GM23338 (cell line): Measurements from ENCODE around the gene TRAF7. TPM values are rescaled to one million over a fixed set of nuclear protein-coding genes. Genes with fewer than 3 reads are reported as not detected.
A peak's percentile ranks its signal among the peaks of the same experiment; 100 is the strongest.

ENCODE experiments used
- ATAC-seq: fragments of 200-7000 bp; cut with Tn5 transposase; 3 replicates; pipeline ENCODE4 v1.9.1; 2020
- DNase-seq: peaks from one replicate; pipeline ENCODE4 v3.0.0-alpha.2; 2015; ENCODE audit warnings: low spot score
- H2AFZ ChIP-seq: fragments of 200-600 bp; sonication (generic); 2 replicates; pipeline ENCODE4 v1.8.0; 2016; ENCODE audit warnings: antibody characterized with exemption, mild to moderate bottlenecking, moderate library complexity
- H3F3A ChIP-seq: fragments of 200-600 bp; sonication (generic); replicated peaks from 2 replicates; pipeline ENCODE4 v1.8.0; 2017; ENCODE audit warnings: antibody characterized with exemption, mixed run types, low read depth
- H3K27ac ChIP-seq: fragments of 200-600 bp; sonication (generic); 2 replicates; pipeline ENCODE4 v1.6.1; 2016; ENCODE audit warnings: low read depth
- H3K27me3 ChIP-seq: fragments of 200-600 bp; sonication (generic); 2 replicates; pipeline ENCODE4 v1.8.0; 2016; ENCODE audit warnings: mild to moderate bottlenecking, mixed run types, moderate library complexity; ENCODE audit not compliant: insufficient read depth
- H3K36me3 ChIP-seq: fragments of 200-600 bp; sonication (generic); 2 replicates; pipeline ENCODE4 v1.8.0; 2016; ENCODE audit warnings: mild to moderate bottlenecking; ENCODE audit not compliant: insufficient read depth
- H3K4me1 ChIP-seq: fragments of 200-600 bp; sonication (generic); 2 replicates; pipeline ENCODE4 v1.8.0; 2016; ENCODE audit warnings: mild to moderate bottlenecking, moderate library complexity; ENCODE audit not compliant: insufficient read depth
- H3K4me2 ChIP-seq: fragments of 200-600 bp; sonication (generic); 2 replicates; pipeline ENCODE4 v1.7.1; 2017; ENCODE audit warnings: mixed run types
- H3K4me3 ChIP-seq: fragments of 200-600 bp; sonication (generic); 2 replicates; pipeline ENCODE4 v1.6.1; 2016; ENCODE audit warnings: mixed run types
- H3K79me2 ChIP-seq: fragments of 200-600 bp; sonication (generic); replicated peaks from 2 replicates; pipeline ENCODE4 v1.8.0; 2017; ENCODE audit warnings: mild to moderate bottlenecking; ENCODE audit not compliant: insufficient read depth
- H3K9me2 ChIP-seq: fragments of 200-600 bp; sonication (generic); 2 replicates; pipeline ENCODE4 v1.8.0; 2017; ENCODE audit not compliant: insufficient read depth
- H4K20me1 ChIP-seq: fragments of 200-600 bp; sonication (generic); replicated peaks from 2 replicates; pipeline ENCODE4 v1.8.0; 2017; ENCODE audit warnings: mild to moderate bottlenecking; ENCODE audit not compliant: insufficient read depth
- H3K27ac Mint-ChIP-seq: 2 replicates; pipeline ENCODE4 v1.8.0; 2020; ENCODE audit warnings: inconsistent platforms, mild to moderate bottlenecking, moderate library complexity, mixed read lengths
- H3K27me3 Mint-ChIP-seq: 3 replicates; pipeline ENCODE4 v1.8.0; 2022; ENCODE audit warnings: low read depth, mild to moderate bottlenecking, moderate library complexity, mixed read lengths, inconsistent platforms; ENCODE audit not compliant: insufficient read depth, poor library complexity
- H3K36me3 Mint-ChIP-seq: 3 replicates; pipeline ENCODE4 v1.8.0; 2021; ENCODE audit warnings: low read depth, mild to moderate bottlenecking, inconsistent platforms, moderate library complexity, mixed read lengths
- H3K4me1 Mint-ChIP-seq: 3 replicates; pipeline ENCODE4 v1.8.0; 2020; ENCODE audit warnings: mild to moderate bottlenecking, inconsistent platforms, mixed read lengths
- H3K4me3 Mint-ChIP-seq: 3 replicates; pipeline ENCODE4 v1.8.0; 2021; ENCODE audit warnings: moderate library complexity, mild to moderate bottlenecking, inconsistent platforms, mixed read lengths
- H3K9me3 Mint-ChIP-seq: 3 replicates; pipeline ENCODE4 v1.8.0; 2020; ENCODE audit warnings: moderate library complexity, mild to moderate bottlenecking, inconsistent platforms, mixed read lengths
- CREB1 ChIP-seq: fragments of 250-450 bp; sonication (Bioruptor Pico); IDR thresholded peaks from 2 replicates; pipeline ENCODE4 v1.5.0; 2020; ENCODE audit warnings: low read depth, mild to moderate bottlenecking, moderate library complexity
- EZH2 ChIP-seq: fragments of 200-600 bp; sonication (generic); IDR thresholded peaks from one replicate; pipeline ENCODE4 v1.8.0; 2017; ENCODE audit warnings: antibody characterized with exemption, mild to moderate bottlenecking, low read depth; ENCODE audit not compliant: unreplicated experiment
- EZH2phosphoT487 ChIP-seq: fragments of 200-600 bp; sonication (generic); IDR thresholded peaks from one replicate; pipeline ENCODE4 v1.8.1; 2018; ENCODE audit warnings: antibody characterized with exemption; ENCODE audit not compliant: unreplicated experiment
- JUNB ChIP-seq: IDR thresholded peaks from one replicate; pipeline ENCODE4 v1.6.1; 2016; ENCODE audit warnings: antibody characterized with exemption; ENCODE audit not compliant: unreplicated experiment
- NANOG ChIP-seq: IDR thresholded peaks from 2 replicates; pipeline ENCODE4 v1.6.1; 2016; ENCODE audit warnings: antibody characterized with exemption, borderline replicate concordance
- POLR2AphosphoS5 ChIP-seq: IDR thresholded peaks from 2 replicates; pipeline ENCODE4 v1.6.1; 2016; ENCODE audit warnings: antibody characterized with exemption, low read depth
- STAT1 ChIP-seq: IDR thresholded peaks from one replicate; pipeline ENCODE4 v1.6.1; 2016; ENCODE audit warnings: antibody characterized with exemption; ENCODE audit not compliant: unreplicated experiment
- ZNF114 ChIP-seq: fragments of 250-450 bp; sonication (Bioruptor Pico); IDR thresholded peaks from 2 replicates; pipeline ENCODE4 v1.5.0; 2020; ENCODE audit warnings: mild to moderate bottlenecking, moderate library complexity
- ZNF331 ChIP-seq: fragments of 250-450 bp; sonication (Bioruptor Pico); IDR thresholded peaks from 2 replicates; pipeline ENCODE4 v1.5.0; 2020; ENCODE audit warnings: low read depth, mild to moderate bottlenecking, moderate library complexity
- polyA plus RNA-seq: library from polyadenylated mRNA; unstranded; fragments of >200 nt; fragmentation: Nextera tagmentation; extraction: Ambion mirVana; gene quantifications from 2 replicates; pipeline ENCODE4 v1.2.1, GENCODE V29; 2016
- total RNA-seq: library from RNA; depleted of rRNA; stranded (reverse); fragments of >200 nt; shearing (Covaris generic); gene quantifications from 2 replicates; pipeline ENCODE4 v1.2.3, GENCODE V29; 2014
- TF ChIP-seq, protein P1 (sequence below), 2 experiments: fragments of 200-600 bp in 1 of 2; sonication (generic) in 1 of 2; conservative IDR thresholded peaks; 2 replicates each; pipeline versions ENCODE4 v1.5.1 to v1.6.1; 2016 to 2017; ENCODE audit warnings: antibody characterized with exemption in 2 of 2, low read depth in 2 of 2, mild to moderate bottlenecking in 2 of 2, moderate library complexity in 1 of 2
- TF ChIP-seq, protein P2 (sequence below): IDR thresholded peaks from 2 replicates; pipeline ENCODE4 v1.6.1; 2016; ENCODE audit warnings: antibody characterized with exemption
- TF ChIP-seq, protein P3 (sequence below): IDR thresholded peaks from one replicate; pipeline ENCODE4 v1.6.1; 2018; ENCODE audit warnings: antibody characterized with exemption; ENCODE audit not compliant: unreplicated experiment

Gene TRAF7
- total and polyA plus RNA-seq, 2 experiments from 2014 or later = 36.4 to 133 TPM

DNA sequence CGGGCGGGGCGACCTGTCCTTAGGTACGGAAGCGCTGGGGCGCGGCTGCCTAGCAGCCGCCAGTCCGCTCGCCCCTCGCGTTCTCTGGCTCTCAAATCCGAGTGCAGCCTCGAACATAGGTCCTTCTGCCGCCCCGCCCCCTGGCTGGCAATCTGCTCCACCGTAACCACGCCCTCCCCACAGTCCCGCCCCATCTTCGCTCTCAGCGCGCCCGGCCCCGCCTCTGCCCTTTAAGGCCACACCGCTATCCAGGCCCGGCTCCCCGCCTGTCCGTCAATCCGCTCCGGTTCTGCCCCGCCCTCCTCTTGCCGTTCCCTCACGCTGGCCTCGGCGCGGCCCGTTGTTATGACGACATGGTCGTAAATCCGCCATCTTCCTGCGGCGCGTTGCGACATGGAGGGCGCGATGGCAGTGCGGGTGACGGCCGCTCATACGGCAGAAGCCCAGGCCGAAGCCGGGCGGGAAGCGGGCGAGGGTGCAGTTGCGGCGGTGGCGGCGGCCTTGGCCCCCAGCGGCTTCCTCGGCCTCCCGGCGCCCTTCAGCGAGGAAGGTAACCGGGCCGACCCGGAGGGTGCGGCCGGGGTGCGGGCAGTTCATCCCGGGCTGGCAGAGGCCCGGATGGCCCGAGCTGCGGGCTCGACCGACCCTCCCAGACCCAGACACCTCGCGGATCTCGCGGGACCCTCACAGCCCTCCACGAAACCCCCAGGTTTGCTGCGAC, 67.8 kb downstream of the TRAF7 start, which contains the start of gene E4F1 (continued):
- TF ChIP-seq ZNF114 (CRISPR knock-in tag) (no peak), EZH2 (no peak), JUNB (no peak), EZH2phosphoT487 (no peak)
- TF ChIP-seq, protein P1, sequence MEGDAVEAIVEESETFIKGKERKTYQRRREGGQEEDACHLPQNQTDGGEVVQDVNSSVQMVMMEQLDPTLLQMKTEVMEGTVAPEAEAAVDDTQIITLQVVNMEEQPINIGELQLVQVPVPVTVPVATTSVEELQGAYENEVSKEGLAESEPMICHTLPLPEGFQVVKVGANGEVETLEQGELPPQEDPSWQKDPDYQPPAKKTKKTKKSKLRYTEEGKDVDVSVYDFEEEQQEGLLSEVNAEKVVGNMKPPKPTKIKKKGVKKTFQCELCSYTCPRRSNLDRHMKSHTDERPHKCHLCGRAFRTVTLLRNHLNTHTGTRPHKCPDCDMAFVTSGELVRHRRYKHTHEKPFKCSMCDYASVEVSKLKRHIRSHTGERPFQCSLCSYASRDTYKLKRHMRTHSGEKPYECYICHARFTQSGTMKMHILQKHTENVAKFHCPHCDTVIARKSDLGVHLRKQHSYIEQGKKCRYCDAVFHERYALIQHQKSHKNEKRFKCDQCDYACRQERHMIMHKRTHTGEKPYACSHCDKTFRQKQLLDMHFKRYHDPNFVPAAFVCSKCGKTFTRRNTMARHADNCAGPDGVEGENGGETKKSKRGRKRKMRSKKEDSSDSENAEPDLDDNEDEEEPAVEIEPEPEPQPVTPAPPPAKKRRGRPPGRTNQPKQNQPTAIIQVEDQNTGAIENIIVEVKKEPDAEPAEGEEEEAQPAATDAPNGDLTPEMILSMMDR (conservative IDR thresholded peaks at IDR 0.05; ENCODE audit: low read depth in 2 of 2) = no peak

DNA sequence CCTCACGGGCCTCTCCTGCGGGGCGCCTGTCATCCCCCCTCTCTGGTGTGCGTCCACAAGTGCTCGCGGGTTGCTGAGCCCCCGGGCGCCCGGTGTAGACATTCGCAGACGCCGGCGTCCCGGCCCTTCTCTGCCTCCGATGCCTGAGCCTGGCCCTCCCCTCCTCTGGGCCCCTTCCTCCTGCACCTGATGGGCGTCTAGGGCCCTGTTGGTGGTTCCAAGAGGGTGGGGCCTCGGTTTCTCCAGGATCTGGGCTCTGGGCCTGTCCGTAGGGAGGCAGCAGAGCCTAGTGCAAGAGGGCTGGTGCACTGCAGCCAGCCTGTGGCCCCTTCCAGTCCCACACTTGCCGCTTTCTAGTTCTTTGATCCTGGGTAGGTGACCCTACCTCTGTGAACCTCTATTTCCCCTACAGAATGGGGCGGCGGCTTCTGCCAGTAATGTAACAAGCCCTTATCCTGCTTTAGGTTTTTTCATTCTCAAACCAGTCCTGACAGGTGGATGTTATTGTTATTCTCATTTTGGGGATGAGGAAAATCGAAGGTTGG, 68.4 kb downstream of the TRAF7 start:
- Mint-ChIP-seq H3K4me3 (peak overlapping the region; percentile 78), H3K9me3 (no peaks in the 10 kb centered on the region), H3K36me3 (no peaks in the 10 kb centered on the region), H3K27ac (peak overlapping the region; percentile 18; the same call in 1 of the 2 replicates), H3K27me3 (peaks cover 13% of the 10 kb centered on the region), H3K4me1 (no peaks in the 10 kb centered on the region; the same call in 2 of the 3 replicates)
- Histone ChIP-seq H3K36me3 (no peaks in the 10 kb centered on the region), H3K27ac (peak overlapping the region; percentile 81; the same call in 1 of the 2 replicates), H3K27me3 (no peaks in the 10 kb centered on the region), H2AFZ (peak overlapping the region; percentile 85), H3F3A (peaks cover 5% of the 10 kb centered on the region; the same call in 1 of the 2 replicates), H3K4me3 (peak overlapping the region; percentile 98), H3K79me2 (peaks cover 44% of the 10 kb centered on the region), H3K4me2 (peak overlapping the region; percentile 94), H4K20me1 (peaks cover 5% of the 10 kb centered on the region), H3K4me1 (no peaks in the 10 kb centered on the region; the same call in 1 of the 2 replicates), H3K9me2 (no peaks in the 10 kb centered on the region)
- TF ChIP-seq EZH2 (no peak), EZH2phosphoT487 (no peak)
- ATAC-seq (peak; percentile 54), DNase-seq (peak; percentile 59)

DNA sequence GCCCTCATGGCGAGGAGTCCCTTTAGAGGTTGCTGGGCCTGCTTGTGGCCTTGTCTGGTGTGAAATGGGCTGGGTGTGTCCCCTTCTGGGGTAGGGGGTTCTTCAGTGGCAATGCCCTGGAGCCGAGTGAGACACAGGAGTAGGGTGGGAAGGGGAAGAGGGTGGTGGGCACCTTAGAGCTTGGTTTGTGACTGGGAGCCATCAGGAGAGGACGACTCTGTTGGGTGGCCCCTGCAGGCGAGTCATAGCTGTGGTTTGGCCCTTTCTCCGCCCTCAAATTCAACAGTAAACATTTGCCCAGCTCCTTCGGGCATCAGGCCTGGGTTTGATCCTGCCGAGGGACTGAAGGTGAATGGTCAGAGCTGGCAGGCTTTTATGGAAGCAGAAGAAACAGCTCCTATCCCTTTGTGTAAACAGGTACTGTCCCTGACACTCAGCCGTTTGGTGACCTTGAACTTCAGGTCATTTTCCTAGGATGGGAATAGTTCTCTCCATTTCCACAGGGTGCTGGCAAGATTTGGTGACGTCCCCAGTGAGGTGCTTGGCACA, 70.7 kb downstream of the TRAF7 start:
- H3K79me2 ChIP-seq = peaks cover 44% of the 10 kb centered on the region
- H3K36me3 Mint-ChIP-seq = peaks cover 6% of the 10 kb centered on the region; the same call in 2 of the 3 replicates
- peaks cover 5% of the 10 kb centered on the region; the same call in 1 of the 2 replicates for H3F3A ChIP-seq
- ATAC-seq (no peak), DNase-seq (no peak)
- H2AFZ ChIP-seq = no peak overlapping the region
- H3K4me1 Mint-ChIP-seq = no peaks in the 10 kb centered on the region; the same call in 2 of the 3 replicates
- H3K9me2 ChIP-seq = no peaks in the 10 kb centered on the region
- H3K4me3 Mint-ChIP-seq = peak overlapping the region; percentile 27; the same call in 1 of the 3 replicates
- H3K27me3 ChIP-seq = no peaks in the 10 kb centered on the region
- H4K20me1 ChIP-seq = peaks cover 5% of the 10 kb centered on the region
- H3K4me3 ChIP-seq = no peak overlapping the region
- no peaks in the 10 kb centered on the region for H3K36me3 ChIP-seq
- no peak overlapping the region for H3K27ac ChIP-seq
- no peak overlapping the region for H3K4me2 ChIP-seq
- H3K27me3 Mint-ChIP-seq = peaks cover 14% of the 10 kb centered on the region
- H3K9me3 Mint-ChIP-seq = no peaks in the 10 kb centered on the region
- no peaks in the 10 kb centered on the region; the same call in 1 of the 2 replicates for H3K4me1 ChIP-seq
- no peak overlapping the region; the same call in 1 of the 2 replicates for H3K27ac Mint-ChIP-seq
- TF ChIP-seq, protein P2, sequence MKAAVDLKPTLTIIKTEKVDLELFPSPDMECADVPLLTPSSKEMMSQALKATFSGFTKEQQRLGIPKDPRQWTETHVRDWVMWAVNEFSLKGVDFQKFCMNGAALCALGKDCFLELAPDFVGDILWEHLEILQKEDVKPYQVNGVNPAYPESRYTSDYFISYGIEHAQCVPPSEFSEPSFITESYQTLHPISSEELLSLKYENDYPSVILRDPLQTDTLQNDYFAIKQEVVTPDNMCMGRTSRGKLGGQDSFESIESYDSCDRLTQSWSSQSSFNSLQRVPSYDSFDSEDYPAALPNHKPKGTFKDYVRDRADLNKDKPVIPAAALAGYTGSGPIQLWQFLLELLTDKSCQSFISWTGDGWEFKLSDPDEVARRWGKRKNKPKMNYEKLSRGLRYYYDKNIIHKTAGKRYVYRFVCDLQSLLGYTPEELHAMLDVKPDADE = no peak
- TF ChIP-seq EZH2 = no peak
- no peak for TF ChIP-seq NANOG
- TF ChIP-seq ZNF331 (CRISPR knock-in tag) = no peak
- TF ChIP-seq ZNF114 (CRISPR knock-in tag) = no peak
- no peak for TF ChIP-seq STAT1
- no peak for TF ChIP-seq JUNB
- no peak for TF ChIP-seq POLR2AphosphoS5
- TF ChIP-seq, protein P3, sequence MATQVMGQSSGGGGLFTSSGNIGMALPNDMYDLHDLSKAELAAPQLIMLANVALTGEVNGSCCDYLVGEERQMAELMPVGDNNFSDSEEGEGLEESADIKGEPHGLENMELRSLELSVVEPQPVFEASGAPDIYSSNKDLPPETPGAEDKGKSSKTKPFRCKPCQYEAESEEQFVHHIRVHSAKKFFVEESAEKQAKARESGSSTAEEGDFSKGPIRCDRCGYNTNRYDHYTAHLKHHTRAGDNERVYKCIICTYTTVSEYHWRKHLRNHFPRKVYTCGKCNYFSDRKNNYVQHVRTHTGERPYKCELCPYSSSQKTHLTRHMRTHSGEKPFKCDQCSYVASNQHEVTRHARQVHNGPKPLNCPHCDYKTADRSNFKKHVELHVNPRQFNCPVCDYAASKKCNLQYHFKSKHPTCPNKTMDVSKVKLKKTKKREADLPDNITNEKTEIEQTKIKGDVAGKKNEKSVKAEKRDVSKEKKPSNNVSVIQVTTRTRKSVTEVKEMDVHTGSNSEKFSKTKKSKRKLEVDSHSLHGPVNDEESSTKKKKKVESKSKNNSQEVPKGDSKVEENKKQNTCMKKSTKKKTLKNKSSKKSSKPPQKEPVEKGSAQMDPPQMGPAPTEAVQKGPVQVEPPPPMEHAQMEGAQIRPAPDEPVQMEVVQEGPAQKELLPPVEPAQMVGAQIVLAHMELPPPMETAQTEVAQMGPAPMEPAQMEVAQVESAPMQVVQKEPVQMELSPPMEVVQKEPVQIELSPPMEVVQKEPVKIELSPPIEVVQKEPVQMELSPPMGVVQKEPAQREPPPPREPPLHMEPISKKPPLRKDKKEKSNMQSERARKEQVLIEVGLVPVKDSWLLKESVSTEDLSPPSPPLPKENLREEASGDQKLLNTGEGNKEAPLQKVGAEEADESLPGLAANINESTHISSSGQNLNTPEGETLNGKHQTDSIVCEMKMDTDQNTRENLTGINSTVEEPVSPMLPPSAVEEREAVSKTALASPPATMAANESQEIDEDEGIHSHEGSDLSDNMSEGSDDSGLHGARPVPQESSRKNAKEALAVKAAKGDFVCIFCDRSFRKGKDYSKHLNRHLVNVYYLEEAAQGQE = no peak
- TF ChIP-seq EZH2phosphoT487 = no peak
- TF ChIP-seq CREB1 (CRISPR knock-in tag) = no peak
